Measurements from ENCODE around the gene PLXNA2.
A peak's percentile ranks its signal among the peaks of the same experiment; 100 is the strongest.

The PLXNA2 gene

DNA sequence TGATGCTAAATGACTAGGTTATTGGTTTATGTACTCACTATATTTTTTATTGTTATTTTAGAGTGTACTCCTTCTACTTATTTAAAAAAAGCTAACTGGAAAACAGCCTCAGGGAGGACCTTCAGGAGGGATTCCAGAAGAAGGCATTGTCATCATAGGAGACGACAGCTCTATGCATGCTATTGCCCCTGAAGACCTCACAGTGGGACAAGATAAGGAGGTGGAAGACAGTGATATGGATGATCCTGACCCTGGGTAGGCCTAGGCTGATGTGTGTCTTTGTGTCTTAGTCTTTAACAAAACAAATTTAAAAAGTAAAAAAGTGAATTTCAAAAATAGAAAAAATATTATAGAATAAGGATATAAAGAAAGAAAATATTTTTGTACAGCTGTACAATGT lies 177.6 kb downstream of the PLXNA2 start:
- no peak for DNase-seq (ENCODE audit: low spot score)

DNA sequence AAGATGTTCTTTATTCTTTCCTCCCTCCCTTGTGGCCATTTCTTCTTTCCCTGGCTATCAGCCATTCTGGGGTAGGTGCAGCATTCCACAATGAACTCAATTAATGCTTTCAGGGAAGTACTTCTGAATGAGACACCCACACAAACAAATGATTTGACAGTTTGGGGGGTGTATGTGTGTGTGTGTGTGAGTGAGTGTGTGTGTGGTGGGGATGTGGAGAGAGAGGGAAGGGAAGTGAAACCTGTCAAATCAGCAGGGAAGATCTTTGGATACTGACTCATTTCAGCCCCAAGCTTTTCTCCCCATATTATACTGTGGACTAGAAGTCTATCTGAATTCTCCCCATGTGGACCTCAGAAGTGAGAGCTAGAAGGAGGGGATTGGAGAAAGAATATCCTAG lies 178.3 kb downstream of the PLXNA2 start:
- DNase-seq (ENCODE audit: low spot score) = peak; percentile 53

DNA sequence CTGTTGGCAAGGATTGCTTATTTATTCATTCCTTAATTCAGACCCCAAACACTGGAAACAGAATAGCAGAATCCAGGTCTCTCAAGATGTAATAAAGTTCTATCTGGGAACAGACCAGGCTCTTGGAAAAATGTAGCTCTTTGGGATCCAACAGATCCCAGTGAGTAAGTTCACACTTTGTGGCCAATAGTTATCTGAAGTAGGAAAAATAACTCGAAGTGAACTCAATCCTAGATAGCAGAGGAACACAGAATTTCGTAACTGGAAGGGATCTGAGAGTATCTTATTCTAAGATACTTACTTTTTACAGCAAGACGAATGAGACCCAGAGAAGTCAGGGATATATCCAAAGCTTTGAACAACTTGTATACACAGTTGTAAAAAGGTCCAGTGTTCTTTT lies 182.6 kb downstream of the PLXNA2 start:
- no peak for DNase-seq (ENCODE audit: low spot score)

DNA sequence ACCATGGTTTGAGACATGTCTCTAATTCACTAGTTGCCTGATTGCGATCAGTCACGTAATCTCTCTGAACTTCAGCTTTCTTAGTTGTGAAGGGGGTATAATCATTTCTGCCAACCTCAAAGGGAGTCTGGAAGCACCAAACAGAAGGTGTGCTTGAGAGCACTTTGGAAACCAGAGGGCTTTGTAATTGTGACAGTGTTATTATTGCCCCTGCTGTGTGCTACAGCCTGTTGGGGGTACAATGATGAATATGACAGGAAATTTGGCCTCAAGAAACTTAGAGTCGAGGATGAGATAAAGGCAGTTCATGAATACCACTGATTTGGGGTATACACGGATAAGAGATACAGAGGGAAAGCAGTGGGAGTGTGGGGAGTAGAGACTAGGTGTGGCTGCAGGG lies 183.1 kb downstream of the PLXNA2 start:
- no peak for DNase-seq (ENCODE audit: low spot score)

DNA sequence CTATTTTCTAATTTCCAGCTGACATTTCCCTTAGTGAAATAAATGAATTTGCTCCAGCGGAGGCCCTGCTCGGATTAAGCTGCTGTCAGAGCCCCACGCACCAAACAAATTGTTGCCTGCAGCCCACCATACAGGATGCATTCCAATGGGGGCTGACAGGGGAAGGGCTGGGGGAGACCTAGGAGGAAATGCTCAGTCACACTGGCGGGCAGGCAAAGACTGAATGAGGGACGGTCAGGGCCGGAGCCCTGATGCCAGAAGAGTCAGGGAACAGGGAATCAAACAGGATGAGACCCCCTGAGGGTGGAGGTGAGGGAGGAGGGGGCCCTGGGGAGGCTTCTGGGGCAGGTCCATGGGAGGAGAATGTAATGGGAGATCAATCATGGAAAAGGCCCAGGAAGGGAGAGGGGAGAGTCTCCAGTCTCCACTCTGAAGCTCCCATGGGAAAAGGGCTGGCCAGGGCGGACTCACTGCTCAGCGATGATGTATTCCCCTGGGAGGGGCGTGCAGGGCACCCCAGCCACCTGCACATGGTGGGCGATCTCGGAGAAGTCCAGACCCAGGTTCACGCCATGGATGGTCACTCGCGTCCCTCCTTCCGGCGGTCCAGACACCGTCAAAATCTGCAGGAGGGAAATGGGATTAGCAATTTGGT lies 183.8 kb downstream of the PLXNA2 start:
- no peak for DNase-seq (ENCODE audit: low spot score)

DNA sequence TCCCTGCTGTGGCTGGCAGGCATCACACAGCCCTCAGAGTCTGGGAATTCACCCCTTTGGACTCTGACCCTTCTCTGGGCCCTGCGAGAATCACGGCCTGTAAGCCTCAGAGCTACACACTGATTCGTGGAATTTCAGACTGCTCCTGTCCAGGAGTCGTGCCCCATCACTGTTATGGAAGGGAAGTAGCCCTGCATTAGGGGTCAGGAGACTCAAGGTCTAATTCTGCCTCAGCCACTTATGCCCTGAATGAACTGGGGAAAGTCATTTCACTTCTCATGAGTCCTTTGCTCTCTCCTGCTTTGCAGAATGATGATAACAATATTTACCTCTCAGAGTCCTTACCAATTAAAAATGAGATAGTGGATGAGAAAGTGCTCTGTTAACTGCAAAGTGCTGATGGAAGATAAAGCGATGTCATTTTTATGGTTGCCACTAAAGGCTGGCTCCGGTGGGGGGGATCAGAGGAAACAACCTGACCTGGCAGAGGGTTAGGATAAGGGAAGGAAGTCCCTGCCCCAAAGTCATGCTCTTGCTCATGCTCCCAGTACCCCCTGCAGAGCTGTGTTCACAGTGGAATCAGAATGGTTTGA lies 184.7 kb downstream of the PLXNA2 start:
- DNase-seq (ENCODE audit: low spot score) = no peak

DNA sequence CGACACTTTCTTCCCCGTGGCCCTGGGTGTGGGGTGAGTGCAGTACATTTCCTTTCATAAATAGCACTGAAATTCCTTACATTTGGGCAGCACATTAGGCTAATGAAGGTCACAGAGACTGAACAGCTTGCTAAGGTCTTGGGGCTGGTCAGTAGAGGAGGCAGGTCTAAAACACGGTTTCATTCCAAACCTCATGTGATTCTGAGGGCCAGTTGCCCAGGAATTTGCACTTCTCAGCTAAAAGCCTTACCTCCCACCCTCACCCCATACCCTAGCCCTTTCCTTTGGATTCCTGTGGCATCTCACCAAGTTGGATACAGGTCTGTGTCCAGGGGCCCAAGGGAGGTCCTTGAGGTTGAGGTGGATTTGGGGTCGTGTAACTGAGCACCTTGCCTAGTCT lies 185.4 kb downstream of the PLXNA2 start:
- DNase-seq (ENCODE audit: low spot score) = no peak

DNA sequence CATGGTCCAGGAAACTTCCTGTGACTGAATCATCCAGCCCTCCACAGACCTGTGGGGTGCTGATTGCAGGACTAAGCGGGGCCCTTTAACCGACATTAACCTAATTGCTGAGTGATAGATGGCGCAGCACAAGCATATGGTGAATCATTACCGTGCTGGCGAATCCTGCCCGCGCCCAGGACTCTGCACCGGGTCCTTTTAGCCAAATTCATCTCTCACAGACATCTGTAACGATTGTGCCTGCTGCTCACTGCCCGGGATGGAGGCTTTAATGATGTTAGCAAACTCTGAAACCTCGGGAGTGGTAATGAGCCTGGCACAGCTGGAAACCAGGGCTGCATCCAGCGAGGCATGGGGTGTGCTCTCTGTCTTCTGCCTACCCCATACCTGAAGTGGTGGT lies 185.9 kb downstream of the PLXNA2 start:
- DNase-seq (ENCODE audit: low spot score) = no peak

DNA sequence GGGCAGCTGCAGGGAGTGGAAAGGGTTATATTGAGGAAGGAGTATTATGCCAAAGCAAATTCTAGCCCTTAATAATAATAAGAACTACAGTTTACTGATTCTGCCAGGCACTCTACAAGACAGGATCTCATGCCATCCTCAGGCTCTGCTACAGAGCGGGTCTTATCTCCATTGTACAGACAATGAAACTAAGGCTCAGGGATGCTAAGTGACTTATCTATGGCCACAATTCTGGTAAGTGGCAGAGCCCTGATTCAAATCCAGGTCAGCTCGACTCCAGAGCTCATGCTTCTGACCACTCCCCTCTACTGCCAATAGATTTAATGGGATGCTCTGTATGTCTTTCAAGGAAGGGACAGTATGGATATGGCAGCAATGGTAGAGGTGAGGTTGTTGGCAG lies 187.1 kb downstream of the PLXNA2 start:
- no peak for DNase-seq (ENCODE audit: low spot score)

DNA sequence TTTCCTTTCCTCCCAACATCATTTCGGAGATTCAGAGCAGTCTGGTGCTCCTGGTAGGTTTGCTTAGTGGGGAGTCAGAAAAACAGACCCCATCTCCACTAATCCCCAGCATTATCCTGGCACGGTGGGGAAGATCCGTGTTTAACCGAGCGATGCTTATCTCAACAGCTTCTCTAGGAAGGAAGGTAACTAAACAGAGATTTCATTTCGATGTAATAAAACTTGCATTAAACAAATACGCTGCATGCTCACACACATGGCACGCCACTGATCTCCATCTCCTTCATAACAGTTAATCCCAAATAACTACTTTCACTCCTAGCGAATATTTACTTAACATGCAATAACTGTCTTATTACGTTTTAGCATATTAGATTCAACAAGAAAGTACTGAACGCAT lies 188.6 kb downstream of the PLXNA2 start:
- no peak for DNase-seq (ENCODE audit: low spot score)

DNA sequence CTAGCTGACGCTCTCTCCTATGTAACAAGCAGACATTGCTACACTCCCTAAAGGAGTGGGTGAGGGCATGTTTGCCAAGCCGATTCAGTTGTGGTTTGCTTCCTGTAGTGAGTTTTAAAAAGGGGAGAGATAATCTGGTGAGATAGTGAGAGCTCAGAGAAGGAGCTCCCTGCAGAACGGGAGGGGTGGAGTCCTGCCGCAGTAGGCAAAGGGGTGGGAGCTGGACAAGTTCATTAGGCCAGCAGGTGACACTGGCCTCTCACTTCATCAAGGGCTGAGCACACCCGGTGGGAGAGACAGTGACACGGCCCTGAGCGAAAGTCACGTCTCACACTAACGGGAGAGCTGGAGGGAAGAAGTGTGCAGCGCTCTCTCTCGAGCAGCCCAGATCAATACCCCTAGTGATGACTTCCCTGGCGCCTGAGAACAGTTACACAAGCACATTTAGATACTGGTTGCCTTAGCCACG lies 189.2 kb downstream of the PLXNA2 start:
- DNase-seq (ENCODE audit: low spot score) = no peak

DNA sequence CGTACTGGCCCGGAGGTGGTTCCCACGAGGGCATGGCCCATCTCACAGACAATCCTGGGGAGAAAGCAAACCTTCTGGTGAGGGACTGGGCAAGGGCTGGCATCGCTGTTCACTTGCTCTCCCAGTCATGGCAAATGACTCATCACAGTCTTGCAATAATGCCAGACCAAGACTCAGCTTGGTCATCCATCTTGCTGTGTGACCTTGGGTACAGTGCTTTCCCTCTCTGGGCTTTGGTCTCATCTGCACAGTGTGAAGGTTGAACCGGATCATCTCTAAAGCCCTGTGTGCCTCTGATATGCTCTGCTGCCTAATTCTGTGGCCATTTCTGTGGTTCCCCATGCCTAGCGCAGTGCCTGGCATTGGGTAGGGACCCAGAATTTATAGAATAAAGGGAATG lies 189.7 kb downstream of the PLXNA2 start:
- DNase-seq (ENCODE audit: low spot score) = no peak

DNA sequence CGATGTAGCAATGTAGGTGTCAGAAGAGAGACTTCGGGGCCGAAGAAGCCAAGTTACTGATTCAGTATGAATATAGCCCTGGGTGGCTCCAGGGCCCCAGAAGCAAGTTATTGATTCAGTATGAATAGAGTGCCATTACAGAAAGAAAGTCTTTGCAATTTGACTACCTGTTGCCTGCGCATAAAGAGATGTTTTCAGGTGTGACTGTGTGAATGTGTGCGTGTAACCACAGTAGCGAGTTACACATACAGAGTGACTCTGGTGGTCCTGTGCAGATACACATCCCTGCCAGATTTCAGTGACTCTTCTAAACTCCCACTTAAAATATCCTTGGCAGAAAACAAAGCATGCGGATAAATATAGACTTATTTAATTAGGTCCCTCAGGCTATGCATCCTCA lies 190.5 kb downstream of the PLXNA2 start:
- no peak for DNase-seq (ENCODE audit: low spot score)

DNA sequence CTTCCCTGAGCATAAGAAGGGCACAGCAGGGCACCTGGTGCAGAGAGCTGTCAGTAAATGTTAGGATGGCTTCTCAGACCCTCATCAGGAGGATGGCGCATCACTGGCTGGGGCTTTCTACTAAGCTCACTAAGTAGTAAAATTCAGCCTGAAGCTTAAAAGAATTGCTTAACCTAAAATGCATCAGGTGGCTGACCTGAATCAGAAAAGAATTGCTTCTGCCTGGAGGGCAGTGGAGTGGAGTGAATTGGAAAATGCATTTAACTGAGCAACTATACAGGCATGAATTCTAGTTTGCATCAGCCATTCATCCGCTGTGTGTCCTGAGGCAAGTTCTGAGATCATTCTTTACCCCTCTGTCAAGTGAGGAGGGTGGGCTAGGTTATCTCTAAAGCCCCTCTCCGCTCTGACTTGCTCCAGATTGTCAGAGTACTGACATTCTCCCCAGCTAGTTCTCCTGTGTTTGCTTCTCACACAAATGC lies 191.2 kb downstream of the PLXNA2 start:
- no peak for DNase-seq (ENCODE audit: low spot score)

DNA sequence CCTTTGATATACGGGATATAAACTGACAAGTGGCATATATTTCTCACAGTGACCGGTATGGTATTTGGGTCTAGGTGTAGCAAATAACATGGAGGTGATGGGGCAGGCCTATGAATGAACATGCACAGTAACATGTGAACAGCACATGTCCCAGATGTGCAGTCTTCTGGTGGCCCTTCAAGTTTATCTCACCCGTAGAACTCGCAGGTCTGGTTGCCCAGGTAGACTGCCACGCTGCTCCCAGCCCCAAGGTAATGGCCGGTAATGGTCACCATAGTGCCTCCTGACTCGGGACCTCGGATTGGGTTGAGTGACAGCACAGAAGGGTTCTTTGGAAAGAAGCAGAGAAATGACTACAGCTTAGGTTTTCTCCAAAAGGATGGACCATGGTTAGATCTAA lies 192.0 kb downstream of the PLXNA2 start:
- DNase-seq (ENCODE audit: low spot score) = no peak

DNA sequence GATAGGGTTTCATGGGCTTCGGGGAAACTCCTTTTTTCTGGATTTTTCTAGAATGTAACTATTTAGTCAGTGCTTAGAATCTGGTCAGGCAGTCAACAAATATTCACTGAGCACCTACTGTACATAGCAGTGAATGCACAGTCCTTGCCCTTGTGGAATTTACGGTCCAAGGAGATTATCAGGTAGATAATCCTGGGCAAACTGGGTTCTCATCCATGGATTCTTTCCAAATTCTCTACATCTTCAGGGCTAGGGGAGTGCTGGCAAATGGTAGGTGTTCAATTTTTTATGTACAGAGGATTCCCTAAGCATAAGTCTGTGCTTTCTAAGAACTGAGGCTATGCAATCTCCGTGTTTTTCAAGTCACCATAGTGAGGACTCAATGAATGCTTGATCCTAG lies 192.5 kb downstream of the PLXNA2 start:
- no peak for DNase-seq (ENCODE audit: low spot score)

DNA sequence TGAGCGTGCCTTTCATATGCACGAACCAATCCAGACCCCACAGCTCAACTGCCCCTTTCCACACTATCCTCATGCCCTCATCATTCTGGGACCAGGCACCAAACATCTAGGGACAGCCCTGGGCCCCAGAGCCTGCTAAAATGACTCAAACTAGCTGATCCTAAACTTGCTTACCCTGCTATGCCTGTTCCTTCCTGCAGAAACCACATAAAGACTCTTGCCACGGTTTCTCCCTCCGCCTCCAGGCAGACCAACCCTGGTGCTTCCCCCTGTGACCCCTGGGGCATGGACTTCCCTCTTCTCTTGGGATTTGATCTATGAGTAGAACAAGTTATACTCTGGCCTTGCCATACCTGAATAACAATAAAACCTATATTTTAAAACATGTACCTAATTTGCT lies 195.3 kb downstream of the PLXNA2 start:
- no peak for DNase-seq (ENCODE audit: low spot score)

DNA sequence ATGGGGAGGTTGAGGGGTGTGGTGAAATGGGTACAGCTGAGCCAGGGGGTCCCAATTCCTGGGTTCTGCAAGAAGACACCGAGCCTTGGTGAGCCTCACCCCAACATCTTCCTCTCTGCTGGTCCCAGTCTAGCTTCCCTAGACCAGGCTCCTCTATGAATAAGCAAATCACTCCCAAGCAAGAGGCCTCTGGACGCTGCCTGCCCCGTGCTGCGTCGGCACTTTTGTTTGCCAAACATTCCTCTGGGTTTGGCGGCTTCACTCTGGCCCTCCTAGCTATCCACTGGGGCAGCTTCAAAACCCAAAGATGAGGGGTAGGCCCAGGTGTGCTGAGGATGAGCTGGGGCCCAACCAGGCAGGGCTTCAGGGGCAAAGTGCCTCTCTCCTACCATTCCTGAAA lies 196.2 kb downstream of the PLXNA2 start:
- no peak for DNase-seq (ENCODE audit: low spot score)

DNA sequence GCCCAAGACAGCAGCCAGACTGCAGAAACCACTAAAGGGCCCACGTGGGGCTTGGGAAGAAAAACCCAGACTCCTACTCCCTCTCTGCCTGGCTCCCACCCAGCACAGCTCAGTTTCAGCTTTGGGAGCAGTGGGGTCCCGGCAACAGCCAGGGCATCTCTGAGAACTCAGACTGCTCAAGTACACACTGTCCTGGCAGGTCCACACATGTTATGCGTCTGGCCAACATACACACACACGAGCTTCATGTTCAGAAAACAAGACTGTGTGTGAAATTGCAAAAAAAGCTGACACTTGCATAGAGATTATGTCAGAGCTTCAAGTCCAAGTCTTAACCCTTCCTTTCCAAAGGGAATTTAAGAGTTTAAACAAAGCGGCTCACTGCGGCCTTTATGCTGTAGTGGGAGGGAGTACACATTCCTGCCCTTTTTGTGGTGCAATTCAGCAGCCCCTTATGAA lies 196.7 kb downstream of the PLXNA2 start:
- no peak for DNase-seq (ENCODE audit: low spot score)

DNA sequence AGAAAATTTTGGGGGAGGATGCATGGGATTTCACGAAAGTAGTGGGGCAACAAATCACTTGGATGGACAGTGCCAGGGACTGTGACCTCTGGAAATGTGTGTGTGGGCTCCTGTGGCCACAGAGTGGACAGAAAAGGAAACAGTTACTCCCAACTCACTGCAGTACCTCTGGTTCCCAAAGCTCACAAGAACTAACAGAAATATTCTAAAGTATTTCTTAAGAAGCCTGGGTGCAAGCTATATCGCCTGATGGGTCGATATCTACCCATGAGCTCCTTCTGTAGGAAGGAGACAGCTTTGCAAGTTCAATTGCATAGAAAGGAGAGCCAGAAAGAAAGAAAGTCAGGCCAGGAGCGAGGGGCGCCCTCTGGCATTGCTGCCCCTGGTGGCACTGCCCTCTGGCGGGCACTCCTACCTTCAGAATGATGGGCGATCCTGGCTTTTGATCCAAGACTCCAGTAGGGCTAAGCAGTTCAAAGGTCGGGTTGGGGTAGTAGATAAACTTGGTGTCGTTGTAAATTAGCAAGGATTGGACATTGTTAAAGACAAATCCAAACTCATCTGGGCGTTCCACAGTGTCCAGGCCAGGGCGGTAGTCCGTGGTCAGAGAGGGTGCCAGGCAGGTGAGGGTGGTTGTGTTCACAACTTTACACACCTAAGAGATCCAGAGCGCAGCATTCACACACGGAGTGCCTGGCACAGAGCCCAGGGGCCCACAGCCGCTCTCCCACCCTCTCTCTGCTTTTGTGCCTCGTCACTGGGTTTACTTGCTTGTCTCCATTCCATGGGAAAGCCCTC lies 198.5 kb downstream of the PLXNA2 start:
- no peak for DNase-seq (ENCODE audit: low spot score)

DNA sequence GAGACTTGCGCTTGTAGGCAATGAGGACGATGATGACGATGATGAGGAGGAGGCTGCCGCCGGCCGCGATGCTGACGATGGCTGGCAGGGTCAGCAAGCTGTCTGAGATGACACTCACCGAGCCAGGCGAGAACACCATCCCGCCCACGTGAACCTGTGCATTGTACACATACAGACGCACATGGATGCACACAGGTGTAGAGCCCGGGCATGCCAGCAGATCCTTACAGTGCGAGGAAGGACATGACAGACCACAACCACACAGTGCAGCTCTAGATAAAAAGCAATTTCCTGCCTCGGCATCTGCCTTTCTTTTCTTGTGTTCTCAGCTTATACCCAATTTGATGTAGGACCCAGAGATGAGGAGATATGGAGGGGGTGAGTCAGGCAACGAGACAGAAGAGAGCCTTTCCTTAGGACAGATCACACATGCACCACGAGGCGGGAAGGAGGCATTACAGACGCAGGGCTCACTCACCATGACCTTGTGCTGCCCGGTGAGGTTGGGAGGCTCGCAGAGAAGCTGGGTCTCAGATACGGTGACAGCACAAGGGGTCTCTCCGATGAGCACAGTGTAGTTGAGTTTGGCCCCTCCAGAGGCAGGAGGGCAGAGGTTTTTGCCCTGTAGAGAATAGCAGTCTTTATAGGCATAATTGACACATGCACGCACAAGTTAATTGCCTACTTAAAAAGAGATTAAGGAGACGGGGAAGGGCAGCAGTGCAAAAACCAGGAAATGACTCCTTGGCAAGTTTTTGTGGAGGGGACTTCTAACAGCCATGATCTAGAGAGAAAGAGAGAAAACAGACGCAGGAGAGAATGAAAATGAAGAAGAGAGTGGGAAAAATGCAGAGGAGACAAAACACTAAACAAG lies 199.4 kb downstream of the PLXNA2 start:
- DNase-seq (ENCODE audit: low spot score) = no peak

DNA sequence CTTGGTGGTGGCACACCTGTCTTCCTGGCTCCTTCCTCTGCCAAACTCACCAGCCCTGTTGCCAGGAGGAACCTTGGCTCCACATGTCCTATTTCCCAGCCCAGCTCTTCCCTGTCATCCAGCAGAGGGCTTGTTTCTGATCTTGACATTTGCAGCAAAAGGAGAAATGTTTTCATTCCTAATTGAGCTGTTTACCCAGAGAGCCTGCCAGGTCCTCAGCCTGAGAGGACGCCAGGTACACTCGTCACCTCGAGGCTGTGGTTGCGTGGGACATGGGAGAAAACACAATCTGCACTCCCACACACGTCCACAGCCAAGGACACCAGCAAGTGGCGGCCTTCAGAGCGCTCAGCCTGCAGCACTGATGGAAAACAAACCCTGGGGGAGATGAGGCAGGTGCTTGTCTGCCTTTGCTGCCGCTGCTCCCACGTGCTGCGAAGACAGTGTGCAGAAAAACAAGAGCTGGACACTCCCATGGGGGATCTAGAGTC lies 200.4 kb downstream of the PLXNA2 start:
- no peak for DNase-seq (ENCODE audit: low spot score)

All from COLO829 (cell line).